Panc1 (cell line): ENCODE measurements around the gene TEPSIN. TPM values are rescaled to one million over a fixed set of nuclear protein-coding genes. Genes with fewer than 3 reads are reported as not detected.

Experiments used
- ATAC-seq: fragments of 200-7000 bp; cut with Tn5 transposase; 2 replicates; pipeline ENCODE4 v1.9.1; 2020; ENCODE audit warnings: mild to moderate bottlenecking, moderate library complexity
- BruUV-seq: library from RNA; stranded (reverse); fragments of 400-500 nt; replicated peaks from 2 replicates; lab custom pipeline; 2021; lab: Mats Ljungman, UMichigan
- CTCF ChIA-PET: fragments of 300-600 bp; sonication (Branson Sonifier 250); formaldehyde crosslinking; loops from one replicate; lab custom pipeline; 2022; ENCODE audit warnings: antibody characterized with exemption; lab: Charles Lee
- POLR2A ChIA-PET: fragments of 300-600 bp; sonication (Branson Sonifier 250); formaldehyde crosslinking; loops from one replicate; lab custom pipeline; 2022; ENCODE audit warnings: antibody characterized with exemption; lab: Charles Lee
- DNase-seq: peaks from one replicate; pipeline ENCODE4 v3.0.0-alpha.2; 2010; ENCODE audit warnings: low read depth, low spot score
- H3K27ac ChIP-seq: 2 replicates; pipeline ENCODE4 v1.5.1; 2011; ENCODE audit warnings: mild to moderate bottlenecking, low read length, inconsistent platforms
- H3K27me3 ChIP-seq: fragments of 200-500 bp; sonication (Bioruptor generic); 2 replicates; pipeline ENCODE4 v1.6.0; 2014; ENCODE audit warnings: low read length, inconsistent platforms; ENCODE audit not compliant: control insufficient read depth, insufficient read depth
- H3K36me3 ChIP-seq: fragments of 200-500 bp; sonication (Bioruptor generic); 2 replicates; pipeline ENCODE4 v1.5.1; 2014; ENCODE audit warnings: inconsistent platforms, mild to moderate bottlenecking, low read length, moderate library complexity; ENCODE audit not compliant: control insufficient read depth, insufficient read depth
- H3K4me1 ChIP-seq: 2 replicates; pipeline ENCODE4 v1.5.1; 2011; ENCODE audit warnings: inconsistent platforms, mild to moderate bottlenecking, low read length, moderate library complexity; ENCODE audit not compliant: control insufficient read depth, insufficient read depth
- H3K4me3 ChIP-seq, 2 experiments: 2 replicates each; pipeline ENCODE4 v1.5.1; 2011 to 2012; ENCODE audit warnings: low read depth in 2 of 2, low read length in 2 of 2, mild to moderate bottlenecking in 2 of 2, inconsistent platforms in 1 of 2, moderate library complexity in 1 of 2
- H3K9me3 ChIP-seq: fragments of 200-500 bp; sonication (Bioruptor generic); 2 replicates; pipeline ENCODE4 v1.5.1; 2014; ENCODE audit warnings: low read depth, mild to moderate bottlenecking, inconsistent platforms, low read length, moderate library complexity; ENCODE audit not compliant: control insufficient read depth, insufficient read depth
- POLR2AphosphoS5 ChIP-seq: IDR thresholded peaks from 2 replicates; pipeline ENCODE4 v1.6.1; 2012; ENCODE audit warnings: mild to moderate bottlenecking, low read depth, low read length, moderate library complexity
- SIN3A ChIP-seq: IDR thresholded peaks from 2 replicates; pipeline ENCODE4 v1.6.1; 2012; ENCODE audit warnings: low read depth, mild to moderate bottlenecking, low read length, moderate library complexity, borderline replicate concordance; ENCODE audit not compliant: insufficient read depth
- TCF7L2 ChIP-seq: IDR thresholded peaks from 2 replicates; pipeline ENCODE4 v1.6.1; 2011; ENCODE audit warnings: mild to moderate bottlenecking, low read depth, low read length, inconsistent platforms
- in situ Hi-C: cut with HindIII; loops from 2 replicates; pipeline ENCODE4 v1.10.0; 2016; ENCODE audit warnings: low sequenced_read_pairs, low pct_unique_long_range_greater_than_20kb
- intact Hi-C: fragments of 100-400 bp; cut with micrococcal nuclease; formaldehyde crosslinking; loops from one replicate; pipeline ENCODE4 v1.10.0; 2022; ENCODE audit not compliant: unreplicated experiment
- total RNA-seq: library from RNA; stranded (reverse); gene quantifications from one replicate; pipeline ENCODE4 v1.2.1, GENCODE V29; 2021; ENCODE audit not compliant: unreplicated experiment
- TF ChIP-seq, protein P1 (sequence below): fragments of 450-650 bp; IDR thresholded peaks from 2 replicates; pipeline ENCODE4 v1.5.1; 2017; ENCODE audit warnings: mild to moderate bottlenecking
- TF ChIP-seq, protein P2 (sequence below), 2 experiments: IDR thresholded peaks; 2 replicates each; pipeline ENCODE4 v1.6.1; 2011 to 2012; ENCODE audit warnings: low read depth in 2 of 2, control low read depth in 1 of 2, low read length in 1 of 2, mild to moderate bottlenecking in 1 of 2, moderate library complexity in 1 of 2; ENCODE audit not compliant: insufficient read depth in 1 of 2

The TEPSIN gene
- total RNA-seq, 1 experiment from 2014 or later = 44.9 TPM

DNA sequence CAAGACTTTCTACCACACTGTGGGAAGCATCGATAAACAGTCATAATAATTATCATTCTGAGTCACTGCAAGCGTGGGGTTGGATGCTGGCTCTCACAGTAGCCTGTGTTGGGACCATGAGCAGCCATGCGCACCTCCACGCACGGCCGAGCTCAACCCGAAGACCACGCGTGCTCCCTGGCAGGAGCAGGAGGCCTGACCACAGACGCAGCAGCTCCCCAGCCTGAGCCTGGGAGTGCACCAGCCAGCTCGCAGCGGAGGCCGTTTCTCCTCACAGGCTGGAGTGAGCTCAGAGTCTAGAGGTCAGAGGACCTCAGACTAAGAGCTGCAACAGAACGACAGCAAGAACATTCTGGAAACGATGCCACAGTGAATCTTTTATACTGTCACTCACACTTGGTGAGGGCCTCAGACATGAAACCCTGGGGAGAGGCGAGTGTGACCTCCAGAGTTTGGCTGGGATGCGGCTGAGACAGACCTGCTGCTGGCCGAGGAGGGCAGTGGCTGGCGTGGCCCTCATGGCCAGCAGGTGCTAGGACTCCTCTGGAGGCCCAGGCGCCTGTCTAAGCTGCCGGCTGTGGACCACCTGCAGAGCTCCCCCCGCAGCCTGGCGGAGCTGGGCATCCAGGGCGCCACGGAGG is 6.3 kb upstream of the TEPSIN start:
- ATAC-seq = 0 out of 2 replicates have a peak, but pooled peaks have one; percentile 3
- POLR2A ChIA-PET = interaction anchor here (0.6 kb wide), 1 partner anchor 50 kb away, joined by 3 read pairs; the partner anchor contains the start of gene SLC38A10

DNA sequence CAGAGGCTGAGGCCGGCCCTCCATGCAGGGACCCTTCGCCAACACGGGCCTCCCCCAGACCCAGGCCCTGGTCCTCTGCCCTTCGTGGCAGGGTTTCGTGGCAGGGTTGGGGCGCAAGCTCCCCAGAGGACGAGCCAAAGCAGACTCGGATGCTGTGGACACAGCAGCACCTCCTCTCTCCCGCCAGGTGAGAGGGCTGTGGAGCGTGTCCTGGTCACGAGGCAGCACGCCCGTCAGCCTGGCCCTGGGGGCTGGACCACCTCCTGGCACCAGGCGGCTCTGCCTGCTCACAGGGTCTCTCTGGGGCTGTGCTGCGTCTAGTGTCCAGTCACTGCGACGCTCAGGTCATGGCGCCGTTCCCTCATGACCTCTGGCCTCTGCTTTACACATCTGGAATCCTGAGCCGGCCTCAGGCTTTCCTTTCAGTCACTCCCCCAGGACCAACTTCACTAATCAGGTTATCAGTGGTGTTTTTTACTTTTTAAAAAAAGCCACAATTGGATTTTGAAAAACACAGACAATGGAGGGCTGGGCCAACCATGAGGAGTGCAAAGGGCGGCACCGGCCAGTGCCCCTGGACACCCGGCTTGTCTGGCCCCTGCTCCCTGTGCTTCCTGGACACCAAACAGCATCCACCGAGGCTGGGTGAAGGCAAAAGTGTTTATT is 5.6 kb upstream of the TEPSIN start:
- ChIA-PET CTCF (interaction anchor here (0.6 kb wide), 1 partner anchor 65 kb away, joined by 3 read pairs; no protein-coding TSS in a partner anchor), POLR2A (no interaction called here)
- intact Hi-C loops (no loop called here), in situ Hi-C loops (no loop called here)
- DNase-seq (no peak), ATAC-seq (no peak)
- TF ChIP-seq TCF7L2 (no peak), POLR2AphosphoS5 (peak; percentile 51; the same call in 1 of the 2 replicates), SIN3A (no peak)
- TF ChIP-seq, protein P1, sequence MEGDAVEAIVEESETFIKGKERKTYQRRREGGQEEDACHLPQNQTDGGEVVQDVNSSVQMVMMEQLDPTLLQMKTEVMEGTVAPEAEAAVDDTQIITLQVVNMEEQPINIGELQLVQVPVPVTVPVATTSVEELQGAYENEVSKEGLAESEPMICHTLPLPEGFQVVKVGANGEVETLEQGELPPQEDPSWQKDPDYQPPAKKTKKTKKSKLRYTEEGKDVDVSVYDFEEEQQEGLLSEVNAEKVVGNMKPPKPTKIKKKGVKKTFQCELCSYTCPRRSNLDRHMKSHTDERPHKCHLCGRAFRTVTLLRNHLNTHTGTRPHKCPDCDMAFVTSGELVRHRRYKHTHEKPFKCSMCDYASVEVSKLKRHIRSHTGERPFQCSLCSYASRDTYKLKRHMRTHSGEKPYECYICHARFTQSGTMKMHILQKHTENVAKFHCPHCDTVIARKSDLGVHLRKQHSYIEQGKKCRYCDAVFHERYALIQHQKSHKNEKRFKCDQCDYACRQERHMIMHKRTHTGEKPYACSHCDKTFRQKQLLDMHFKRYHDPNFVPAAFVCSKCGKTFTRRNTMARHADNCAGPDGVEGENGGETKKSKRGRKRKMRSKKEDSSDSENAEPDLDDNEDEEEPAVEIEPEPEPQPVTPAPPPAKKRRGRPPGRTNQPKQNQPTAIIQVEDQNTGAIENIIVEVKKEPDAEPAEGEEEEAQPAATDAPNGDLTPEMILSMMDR = no peak
- TF ChIP-seq, protein P2, sequence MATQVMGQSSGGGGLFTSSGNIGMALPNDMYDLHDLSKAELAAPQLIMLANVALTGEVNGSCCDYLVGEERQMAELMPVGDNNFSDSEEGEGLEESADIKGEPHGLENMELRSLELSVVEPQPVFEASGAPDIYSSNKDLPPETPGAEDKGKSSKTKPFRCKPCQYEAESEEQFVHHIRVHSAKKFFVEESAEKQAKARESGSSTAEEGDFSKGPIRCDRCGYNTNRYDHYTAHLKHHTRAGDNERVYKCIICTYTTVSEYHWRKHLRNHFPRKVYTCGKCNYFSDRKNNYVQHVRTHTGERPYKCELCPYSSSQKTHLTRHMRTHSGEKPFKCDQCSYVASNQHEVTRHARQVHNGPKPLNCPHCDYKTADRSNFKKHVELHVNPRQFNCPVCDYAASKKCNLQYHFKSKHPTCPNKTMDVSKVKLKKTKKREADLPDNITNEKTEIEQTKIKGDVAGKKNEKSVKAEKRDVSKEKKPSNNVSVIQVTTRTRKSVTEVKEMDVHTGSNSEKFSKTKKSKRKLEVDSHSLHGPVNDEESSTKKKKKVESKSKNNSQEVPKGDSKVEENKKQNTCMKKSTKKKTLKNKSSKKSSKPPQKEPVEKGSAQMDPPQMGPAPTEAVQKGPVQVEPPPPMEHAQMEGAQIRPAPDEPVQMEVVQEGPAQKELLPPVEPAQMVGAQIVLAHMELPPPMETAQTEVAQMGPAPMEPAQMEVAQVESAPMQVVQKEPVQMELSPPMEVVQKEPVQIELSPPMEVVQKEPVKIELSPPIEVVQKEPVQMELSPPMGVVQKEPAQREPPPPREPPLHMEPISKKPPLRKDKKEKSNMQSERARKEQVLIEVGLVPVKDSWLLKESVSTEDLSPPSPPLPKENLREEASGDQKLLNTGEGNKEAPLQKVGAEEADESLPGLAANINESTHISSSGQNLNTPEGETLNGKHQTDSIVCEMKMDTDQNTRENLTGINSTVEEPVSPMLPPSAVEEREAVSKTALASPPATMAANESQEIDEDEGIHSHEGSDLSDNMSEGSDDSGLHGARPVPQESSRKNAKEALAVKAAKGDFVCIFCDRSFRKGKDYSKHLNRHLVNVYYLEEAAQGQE (IDR thresholded peaks at IDR 0.05; ENCODE audit: insufficient read depth in 1 of 2, low read depth in 2 of 2, low read length in 1 of 2) = no peak
- H3K36me3 ChIP-seq = peaks cover 4% of the 10 kb centered on the region; the same call in 1 of the 2 replicates
- no peak overlapping the region for H3K4me3 ChIP-seq
- no peaks in the 10 kb centered on the region for H3K27me3 ChIP-seq
- no peaks in the 10 kb centered on the region for H3K9me3 ChIP-seq
- peaks cover 36% of the 10 kb centered on the region for H3K4me1 ChIP-seq
- H3K27ac ChIP-seq = peak overlapping the region; percentile 48; the same call in 1 of the 2 replicates
- no TSS peak for BruUV-seq

More for the DNA sequence above, 6.3 kb upstream of the TEPSIN start:
- intact Hi-C loops (no loop called here), in situ Hi-C loops (no loop called here)
- BruUV-seq = no TSS peak
- CTCF ChIA-PET = interaction anchor here (0.6 kb wide), 1 partner anchor 66 kb away, joined by 3 read pairs; no protein-coding TSS in a partner anchor
- Histone ChIP-seq H3K27ac (peak overlapping the region; percentile 48; the same call in 1 of the 2 replicates), H3K36me3 (no peaks in the 10 kb centered on the region; the same call in 1 of the 2 replicates), H3K4me3 (no peak overlapping the region), H3K9me3 (no peaks in the 10 kb centered on the region), H3K27me3 (no peaks in the 10 kb centered on the region), H3K4me1 (peaks cover 34% of the 10 kb centered on the region)
- no peak for DNase-seq
- TF ChIP-seq, protein P2 (IDR thresholded peaks at IDR 0.05; ENCODE audit: insufficient read depth in 1 of 2, low read depth in 2 of 2, low read length in 1 of 2) = no peak
- TF ChIP-seq, protein P1 = no peak
- TF ChIP-seq POLR2AphosphoS5 (no peak), SIN3A (no peak), TCF7L2 (no peak)
